HG03342 (cell line): ENCODE results near the gene XRCC3.
A peak's percentile ranks its signal among the peaks of the same experiment; 100 is the strongest.

Experiments
- ATAC-seq: cut with Tn5 transposase; IDR thresholded peaks from one replicate; pipeline ENCODE4 v1.9.1; 2021; ENCODE audit warnings: mild to moderate bottlenecking, moderate library complexity; ENCODE audit not compliant: unreplicated experiment

The XRCC3 gene

DNA sequence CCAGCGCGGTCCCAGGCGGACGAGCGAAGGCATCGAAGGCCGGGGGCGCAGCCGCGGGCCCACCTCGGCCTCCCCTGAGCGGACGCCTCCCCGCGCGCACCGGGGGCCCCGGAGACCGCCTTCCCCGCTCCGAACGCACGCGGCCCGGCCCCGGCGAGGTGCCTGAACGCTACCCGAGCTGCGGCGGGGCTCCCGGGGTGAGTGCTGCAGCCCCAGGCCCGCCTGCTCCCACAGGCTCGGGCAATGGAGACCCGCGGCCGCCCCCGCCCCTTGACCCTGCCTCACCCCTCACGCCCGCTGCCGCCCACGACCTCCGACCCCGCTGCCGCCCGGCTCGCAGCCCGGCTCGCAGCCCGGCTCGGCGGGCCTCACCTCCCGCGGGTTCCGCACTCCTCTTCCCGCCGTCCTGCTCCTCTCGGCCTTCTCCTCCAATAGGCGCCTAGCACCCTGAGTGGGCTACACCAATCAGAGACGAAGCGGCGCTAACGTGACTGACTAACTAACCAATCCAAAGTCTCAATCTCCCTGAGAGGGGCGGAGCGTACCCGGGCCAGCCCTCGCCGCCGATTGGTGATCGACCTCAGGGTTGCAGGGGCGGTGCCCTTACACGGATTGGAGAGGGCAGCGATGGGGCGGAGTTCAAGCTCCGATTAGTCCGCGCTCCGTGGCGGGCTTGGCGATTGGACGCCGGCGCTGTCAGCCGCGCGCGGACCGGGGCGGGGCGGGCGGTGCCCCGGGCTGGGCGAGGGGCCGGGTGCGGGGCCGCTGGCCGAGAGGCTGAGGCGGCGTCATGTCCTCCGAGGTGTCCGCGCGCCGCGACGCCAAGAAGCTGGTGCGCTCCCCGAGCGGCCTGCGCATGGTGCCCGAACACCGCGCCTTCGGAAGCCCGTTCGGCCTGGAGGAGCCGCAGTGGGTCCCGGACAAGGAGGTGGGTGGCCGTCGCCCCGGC lies at the start of gene XRCC3, which contains the start of gene ZFYVE21:
TSS of gene XRCC3 (minus strand) at position 400 of the 949 bp plus-strand sequence. CDS start 4,364 bp downstream, outside the sequence.
TSS of gene ZFYVE21 (plus strand) at position 759 of the 949 bp plus-strand sequence. CDS start at position 791, 32 bp downstream.
- peak; percentile 93 for ATAC-seq

DNA sequence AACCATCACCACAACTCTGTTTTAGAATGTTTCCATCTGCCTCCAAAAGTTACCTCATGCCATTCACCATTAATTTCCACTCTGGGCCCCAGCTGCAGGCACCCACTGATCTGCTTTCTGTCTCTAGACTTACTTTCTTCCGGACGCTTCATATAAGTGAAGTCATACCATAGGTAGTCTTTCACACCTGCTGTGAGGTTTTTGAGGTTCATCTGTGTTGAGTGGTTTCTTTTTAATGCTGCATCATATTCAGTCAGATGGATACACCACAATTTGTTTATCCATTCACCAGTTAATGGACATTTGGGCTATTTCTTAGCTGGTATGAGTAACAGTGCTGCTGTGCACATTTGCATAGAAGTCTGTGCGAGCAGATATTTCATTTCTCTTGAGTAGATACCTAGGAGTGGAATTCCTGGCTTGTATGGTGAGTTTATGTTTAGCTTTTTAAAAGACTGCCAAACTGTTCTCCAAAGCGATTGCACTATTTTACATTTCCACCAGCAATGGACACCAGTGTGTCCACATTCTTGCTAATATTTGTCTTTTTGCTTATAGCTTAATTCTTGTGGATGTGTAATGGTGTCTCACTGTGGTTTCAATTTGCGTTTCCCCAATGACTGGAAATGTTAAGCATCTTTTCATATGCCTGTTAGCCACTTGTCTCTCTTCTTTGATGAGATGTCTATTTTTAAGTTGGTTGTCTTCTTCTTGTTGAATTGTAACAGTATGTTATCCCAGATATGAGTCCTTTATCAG lies 48.7 kb upstream of the XRCC3 start:
- peak; percentile 75 for ATAC-seq

DNA sequence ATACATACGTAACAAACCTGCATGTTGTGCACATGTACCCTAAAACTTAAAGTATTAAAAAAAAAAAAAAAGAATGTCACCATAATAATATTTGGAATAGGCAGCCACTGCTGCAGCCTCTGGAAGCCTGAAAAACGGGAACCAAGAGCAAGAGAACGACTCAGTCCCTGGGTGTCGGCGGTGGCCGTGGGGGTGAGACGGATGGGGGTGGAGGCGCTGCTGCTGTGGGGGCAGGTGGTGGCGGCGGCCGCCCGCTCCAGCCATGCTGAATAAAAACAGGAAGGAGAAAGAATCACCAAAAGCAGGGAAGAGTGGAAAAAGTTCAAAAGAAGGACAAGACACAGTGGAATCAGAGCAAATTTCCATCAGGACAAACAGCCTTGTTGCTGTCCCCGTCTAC lies 47.3 kb upstream of the XRCC3 start:
- ATAC-seq, result no peak

DNA sequence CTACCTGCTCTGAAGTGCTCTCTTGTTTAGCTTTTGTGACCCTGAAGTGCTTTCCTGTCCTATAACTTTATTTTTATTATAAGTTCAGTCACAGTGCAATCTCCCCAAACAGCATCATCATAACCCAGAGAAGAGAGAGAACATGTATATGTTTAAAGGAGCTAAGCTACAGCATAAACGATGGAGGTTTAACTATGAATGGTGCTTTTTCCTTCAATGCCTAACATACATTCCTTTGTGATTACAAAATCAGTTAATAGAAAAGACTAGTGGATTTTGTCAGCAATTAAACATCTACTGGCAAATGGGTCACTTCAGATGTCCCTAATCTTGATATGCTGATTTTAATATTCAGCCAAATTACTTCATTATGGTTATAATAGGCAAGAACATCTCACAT lies 46.8 kb upstream of the XRCC3 start:
- ATAC-seq, result no peak

DNA sequence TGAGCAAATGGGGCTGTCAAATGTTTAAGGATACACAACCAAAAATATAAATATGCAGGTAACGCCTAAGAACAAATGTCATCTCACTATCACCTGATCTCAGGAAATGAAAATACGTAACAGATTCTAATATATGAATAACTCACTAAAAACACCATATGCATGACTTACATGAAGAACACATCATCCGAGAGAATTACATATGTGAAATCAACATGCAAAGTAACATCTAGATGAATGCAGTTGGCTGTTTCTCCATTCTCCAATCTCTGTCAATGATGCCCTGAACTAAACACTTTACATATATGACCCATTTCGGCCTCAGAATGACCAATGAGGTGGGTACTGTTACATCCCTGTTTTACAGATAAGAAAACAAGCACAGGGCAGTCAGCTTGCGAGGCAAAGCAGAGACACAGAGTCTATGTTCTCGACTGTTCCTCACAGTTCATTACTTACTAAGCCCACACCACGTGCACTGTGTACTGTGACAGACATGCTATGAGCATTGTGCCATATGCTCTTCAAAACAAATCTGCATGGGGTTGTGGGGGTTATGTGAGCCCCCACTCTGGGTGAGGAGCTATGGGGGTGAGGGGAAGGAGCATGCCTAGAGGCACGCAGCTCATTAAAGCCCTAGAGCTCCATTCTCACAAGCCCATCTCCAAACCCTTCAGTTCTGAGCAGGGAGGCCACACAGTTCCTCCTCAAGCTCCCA lies 43.0 kb upstream of the XRCC3 start:
- no peak for ATAC-seq

DNA sequence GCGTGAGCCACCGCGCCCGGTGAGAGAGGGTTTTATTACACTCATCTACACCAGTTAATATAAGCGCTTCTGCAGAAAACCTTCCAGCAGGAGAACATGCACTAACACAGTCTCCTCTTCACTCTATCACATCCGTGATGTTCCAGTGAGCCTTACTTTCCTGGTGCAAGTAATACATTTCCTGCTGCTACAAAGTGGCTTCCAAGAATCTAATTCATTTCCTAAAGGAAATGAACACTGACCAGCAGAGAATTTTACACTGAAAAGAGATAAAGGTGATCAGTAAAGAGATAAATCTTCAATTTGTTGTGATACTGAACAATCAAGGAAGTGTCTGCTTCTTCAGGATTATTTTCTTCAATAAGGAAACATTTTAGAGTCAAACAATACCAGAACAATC lies 39.8 kb upstream of the XRCC3 start:
- no peak for ATAC-seq

DNA sequence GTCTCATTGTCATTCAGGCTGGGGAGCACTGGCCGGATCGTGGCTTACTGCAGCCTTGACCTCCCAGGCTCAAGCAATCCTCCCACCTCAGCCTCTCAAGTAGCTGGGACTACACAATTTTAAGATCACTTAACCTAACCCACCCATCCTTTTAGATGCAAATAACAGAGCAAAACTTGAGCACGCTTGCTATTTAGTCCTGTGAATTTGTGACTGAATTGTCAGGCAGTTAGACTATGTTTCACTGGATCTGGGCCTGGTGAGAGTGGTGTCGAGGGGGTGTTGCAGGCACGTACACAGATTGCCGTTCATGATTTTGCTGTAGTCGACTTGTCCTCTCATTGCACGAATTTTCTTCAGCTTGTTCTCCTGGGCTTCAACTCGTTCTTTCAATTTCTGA lies 38.5 kb upstream of the XRCC3 start:
- no peak for ATAC-seq

DNA sequence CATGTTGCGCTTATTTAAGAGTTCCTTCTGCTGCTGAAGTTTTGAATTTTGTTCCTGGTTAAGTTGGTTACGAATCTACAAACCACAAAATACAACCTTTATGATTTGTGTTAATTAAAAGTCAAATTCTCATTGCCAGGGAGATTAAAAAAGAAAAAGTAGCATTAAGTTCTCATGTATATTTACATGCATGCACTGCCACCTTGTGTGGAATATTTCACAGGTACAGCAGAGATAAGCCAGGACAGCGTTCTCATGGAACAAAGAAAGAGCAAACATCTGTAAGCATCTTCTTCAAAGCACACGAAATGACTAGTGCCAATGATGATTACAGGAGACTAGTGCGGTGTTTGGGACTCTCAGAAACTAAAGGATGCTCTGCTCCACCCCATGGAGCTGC lies 34.6 kb upstream of the XRCC3 start:
- no peak for ATAC-seq

DNA sequence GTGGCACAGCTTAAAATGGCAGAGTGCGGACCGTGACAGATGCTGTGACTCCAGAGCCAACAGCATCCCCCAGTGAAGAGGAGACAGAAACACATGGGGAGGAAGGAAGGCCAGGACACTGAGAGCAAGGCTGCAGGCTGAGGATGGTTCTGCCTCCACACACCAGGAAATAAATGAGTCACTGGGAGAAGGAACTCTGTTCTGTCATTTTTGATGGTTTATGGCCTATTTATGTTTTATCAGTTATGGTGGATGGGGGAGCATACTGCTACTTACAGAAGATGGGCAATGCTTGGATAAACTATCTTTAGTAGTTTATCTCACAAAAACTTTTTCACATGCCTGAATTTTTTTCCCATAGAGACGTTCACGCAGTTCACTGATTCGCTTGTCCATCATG lies 34.2 kb upstream of the XRCC3 start:
- ATAC-seq, result no peak

DNA sequence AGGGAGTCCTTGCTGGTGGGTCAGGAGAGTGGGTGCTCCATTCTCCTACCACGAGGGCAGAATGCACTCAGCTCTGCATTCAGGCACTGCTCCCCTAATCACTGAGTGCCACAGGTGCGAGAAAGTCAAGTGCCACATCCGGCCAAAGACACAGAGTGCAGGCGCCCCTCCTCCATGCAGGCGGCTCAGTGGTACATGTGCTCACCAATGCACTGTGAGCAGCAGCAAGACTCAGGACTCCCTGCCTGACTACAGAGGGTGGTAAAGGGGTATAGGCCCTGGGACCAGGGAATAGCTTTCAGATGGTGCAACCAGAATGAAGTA lies 33.2 kb upstream of the XRCC3 start:
- ATAC-seq, result no peak

DNA sequence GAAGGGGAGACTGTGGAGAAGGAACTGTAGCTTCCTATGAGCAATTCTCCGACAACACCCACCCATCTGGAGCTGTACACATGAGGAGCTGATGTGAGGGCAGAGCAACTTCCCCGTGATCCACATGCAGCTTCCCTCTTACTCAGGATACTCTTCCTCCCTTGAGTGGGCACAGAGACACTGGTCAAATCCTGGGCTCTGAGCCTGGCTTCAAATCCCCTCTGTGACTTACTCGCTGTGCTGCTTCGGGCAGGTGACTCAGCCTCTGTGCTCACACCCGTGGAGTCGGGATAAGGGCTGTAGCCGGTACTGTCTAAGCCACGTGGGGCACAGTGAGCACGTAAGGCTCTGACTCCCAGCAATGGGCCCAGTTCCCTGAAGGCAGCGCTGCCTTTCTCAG lies 31.4 kb upstream of the XRCC3 start:
- ATAC-seq, result no peak

DNA sequence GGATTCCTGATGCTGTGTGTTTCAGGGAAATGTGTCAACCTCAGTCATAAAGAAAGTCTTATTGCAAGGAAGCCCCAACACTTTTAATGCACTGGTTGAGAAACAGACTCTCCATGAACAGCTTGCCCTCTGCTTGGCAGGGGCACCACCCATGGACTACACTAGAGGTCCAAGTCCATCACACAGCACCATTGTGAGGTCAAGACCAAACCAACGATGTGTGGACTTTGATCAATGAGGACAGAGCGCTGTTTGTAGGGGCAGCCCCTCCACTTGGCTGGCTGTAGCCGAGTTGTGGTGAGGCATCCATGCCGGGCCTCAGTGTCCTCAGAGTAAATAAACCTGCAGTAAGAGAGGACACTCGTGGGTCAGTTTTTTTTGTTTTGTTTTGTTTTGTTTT lies 30.2 kb upstream of the XRCC3 start:
- ATAC-seq, result no peak

DNA sequence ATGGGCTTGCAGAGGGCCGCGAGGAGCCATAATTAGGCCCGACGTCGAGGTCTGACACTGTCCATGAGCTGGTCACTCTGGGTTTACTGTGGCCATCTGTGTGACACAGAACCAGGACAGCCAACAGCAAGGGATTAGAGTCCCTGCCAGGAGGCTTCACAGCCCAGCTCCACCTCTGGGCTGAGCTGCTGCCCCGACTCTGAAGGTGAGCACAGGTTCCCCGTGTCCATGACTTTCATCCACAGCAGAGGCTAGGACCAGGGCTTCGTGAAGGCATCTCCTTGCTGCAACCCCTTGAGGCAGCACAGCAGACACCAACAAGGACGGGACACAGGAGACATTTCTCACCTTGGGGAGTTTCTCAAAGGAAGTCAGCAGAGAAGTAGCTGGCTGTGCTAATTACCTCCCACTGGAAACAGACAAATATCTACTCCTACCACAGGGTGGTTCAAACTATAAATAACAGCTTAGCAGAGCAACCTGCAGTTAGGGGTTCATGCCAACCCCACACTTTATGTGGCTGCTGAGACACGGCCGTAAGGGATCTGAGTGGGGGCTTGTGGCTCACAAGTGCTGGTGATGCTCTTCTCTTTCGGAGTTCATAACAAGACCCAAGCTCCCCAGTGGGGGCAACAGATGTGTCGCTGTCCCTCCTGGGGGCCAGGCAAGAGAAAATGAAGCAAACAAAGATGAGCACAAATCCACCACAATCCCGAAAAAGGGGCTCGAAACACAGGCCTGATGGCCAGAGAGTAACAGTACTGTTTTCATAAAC lies 29.6 kb upstream of the XRCC3 start:
- no peak for ATAC-seq

DNA sequence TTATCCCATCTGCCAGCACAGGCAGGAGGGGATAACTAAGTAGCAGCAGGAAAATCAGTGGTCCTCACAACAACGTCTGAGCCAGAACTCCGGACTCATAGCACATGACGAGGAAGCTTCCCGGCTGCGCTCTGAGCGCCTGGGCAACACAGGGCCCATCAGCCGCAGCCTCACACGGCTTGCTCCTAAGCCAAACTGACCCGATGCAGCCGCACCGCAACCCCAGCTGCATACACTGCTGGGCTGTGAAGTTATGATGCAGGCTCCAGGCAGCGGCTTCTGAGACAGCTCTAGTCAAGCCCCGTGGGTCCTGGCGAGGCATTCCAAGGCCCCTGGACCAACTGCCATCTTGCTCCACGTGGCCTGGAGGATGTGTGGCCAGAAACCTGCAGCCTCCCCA lies 28.4 kb upstream of the XRCC3 start:
- no peak for ATAC-seq

DNA sequence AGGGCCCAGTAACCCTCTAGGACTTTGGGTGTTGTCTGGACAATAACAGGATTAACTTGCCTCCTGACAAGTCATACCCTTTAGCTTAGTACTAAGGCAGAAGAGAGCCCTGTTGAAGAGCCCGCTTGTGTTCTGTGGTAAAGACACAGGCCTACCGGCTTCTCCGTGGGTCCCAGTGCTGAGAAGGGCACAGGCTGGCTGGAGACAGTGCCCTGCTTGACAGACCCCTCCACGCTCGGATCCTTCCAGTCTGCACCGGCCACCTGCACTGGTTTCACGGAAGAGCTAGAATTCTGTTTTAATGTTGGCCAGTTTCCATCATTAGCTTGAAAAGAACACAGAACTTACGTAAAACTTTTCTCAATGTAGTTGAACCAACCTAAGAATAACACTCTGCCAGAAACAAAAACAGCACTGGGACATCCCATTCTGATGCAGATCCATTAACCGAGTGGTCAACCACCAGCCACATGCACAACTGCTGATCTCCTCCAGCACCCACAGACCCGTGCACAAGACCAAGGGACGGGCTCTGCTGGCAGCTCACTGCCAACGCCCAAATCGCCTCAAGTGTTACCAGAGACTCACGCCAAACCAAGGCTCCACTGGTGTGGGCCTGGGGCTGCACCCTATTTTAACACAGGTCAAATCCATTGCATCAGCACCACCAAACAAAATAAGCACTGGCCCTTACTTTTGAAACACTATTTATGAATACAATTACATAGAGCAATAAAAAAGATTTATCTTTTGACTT lies 27.4 kb upstream of the XRCC3 start:
- no peak for ATAC-seq

DNA sequence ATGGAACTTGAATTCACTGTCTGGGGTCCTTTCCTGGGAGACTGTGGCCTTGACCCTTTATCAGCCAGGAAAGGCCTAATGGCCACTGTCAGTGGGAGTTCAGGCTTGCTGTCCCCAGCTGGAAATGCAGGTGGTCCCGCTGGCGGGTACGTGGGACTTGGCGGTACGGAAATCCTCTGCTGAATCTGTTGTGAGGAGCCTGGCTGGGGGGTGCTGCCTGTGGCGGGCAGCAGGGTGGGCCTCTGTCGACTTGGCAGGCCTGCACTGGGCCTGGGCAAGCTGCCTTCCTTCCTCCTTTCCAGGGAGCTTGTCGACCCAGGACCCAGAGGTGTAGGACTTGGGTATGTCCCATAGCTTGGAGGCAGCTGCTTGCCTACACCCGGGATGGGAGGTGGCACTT lies 26.6 kb upstream of the XRCC3 start:
- no peak for ATAC-seq

DNA sequence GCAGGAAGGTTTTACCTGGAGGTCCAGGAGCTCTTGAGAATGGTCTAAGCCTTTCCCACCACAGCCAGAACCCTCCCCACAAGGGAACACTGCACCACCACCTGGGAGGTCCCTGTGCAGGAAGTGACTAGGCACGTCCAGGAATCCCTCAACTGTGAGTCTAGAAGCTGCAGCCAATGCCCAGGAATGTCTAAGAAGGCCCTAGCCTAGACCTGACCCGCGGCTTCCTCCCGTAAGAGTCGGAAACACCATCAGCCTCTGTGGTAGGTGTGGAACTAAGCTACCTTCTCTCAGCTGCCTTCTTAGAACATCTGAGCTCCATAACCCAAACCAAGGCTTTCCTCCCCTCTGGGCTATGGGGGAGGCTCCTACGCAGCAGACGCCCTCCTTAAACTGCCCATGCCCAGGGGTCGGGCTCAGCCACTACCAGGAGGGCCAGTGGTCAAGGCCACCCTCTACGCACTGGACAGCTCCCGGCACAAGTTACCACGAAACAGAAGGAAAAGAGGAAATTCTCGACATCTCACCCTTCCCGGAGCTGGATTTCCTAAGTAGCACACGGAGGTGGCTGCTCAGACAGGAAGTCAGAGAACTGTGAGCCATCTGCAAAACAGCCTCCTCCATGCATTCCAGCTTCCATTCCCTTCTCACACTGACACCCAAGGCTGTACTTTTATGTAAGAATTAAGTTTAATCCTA lies 25.9 kb upstream of the XRCC3 start:
- ATAC-seq, result no peak

DNA sequence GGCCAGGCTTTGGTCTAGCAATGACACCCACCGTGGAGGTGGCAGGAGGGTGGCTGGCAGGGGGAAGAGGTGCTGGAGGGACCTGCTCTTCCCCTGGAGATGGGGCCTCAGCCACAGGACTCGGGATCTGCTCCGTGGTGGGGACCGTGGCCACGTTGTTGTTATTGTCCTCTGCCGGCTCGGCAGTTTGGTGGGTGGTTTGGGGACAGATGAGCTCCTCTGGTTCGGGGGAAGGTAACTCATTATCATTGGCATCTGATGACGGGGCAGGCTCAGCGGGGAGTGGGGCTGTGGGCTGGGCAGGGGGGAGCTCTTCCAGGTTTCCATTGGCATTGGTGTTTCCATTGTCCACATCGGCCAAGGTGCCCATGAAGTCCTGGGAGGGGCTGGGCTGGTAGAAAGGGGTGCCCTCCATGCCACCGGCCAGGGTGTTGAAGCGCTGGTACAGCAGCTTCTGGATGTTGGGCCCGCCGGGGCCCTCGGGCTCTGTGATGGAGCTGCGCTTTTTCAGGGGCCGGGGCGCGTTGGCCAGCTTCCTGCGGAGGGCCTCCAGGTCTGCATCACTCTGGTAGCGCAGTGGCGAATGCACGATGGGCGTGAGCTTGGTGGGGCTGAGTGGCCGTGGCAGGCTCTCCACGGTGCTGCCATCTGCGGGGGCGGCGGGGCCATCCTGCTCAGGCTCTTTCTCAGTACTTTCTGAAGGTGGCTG lies 24.7 kb upstream of the XRCC3 start:
- ATAC-seq, result no peak

DNA sequence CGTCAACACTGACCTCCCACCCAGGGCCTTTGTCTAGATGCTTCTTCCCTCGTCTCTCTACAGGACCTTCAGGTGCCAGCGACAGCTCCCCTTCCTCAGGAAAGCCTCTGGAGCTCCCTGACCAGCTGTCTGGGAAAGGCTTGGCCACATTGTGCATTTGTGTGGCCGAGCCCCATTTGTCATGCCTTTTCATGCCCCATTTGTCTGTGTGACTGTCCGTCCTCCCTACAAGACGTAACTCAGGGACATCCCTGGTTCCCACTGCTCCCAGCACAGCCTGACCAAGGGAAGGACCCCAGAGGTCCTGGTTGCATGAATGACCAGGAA lies 24.2 kb upstream of the XRCC3 start:
- ATAC-seq, result no peak
